ENCODE measurements around the gene CRYAB.

- TF ChIP-seq GABPA (IDR thresholded peaks at IDR 0.05; ENCODE audit: low read depth), result no peak
- no peak for TF ChIP-seq CTCF (IDR thresholded peaks at IDR 0.05; ENCODE audit: insufficient read depth, low read length)
- no peak for TF ChIP-seq REST (IDR thresholded peaks at IDR 0.05; ENCODE audit: insufficient replicate concordance, low read depth)
- no peak for TF ChIP-seq POLR2AphosphoS5 (IDR thresholded peaks at IDR 0.05; ENCODE audit: low read depth)
These were observed 34.9 kb upstream of the CRYAB start for GRCh38 chr11:111946499-111946898.
